BJ (cell line): Measurements from ENCODE around the gene RABL6. TPM values are rescaled to one million over a fixed set of nuclear protein-coding genes. Genes with fewer than 3 reads are reported as not detected.
"Not testable (repeated sequence)": the region's sequence is repeated elsewhere in the genome, so short reads cannot be mapped to it uniquely, and the experiment has no call there.

Experiments
- CTCF ChIA-PET: fragments of 350-600 bp; formaldehyde crosslinking; extraction: SDS; loops from one replicate; lab custom pipeline; 2021; ENCODE audit warnings: antibody characterized with exemption, inconsistent platforms; lab: Yijun Ruan, JAX
- POLR2A ChIA-PET: fragments of 300-600 bp; sonication (Branson Sonifier 250); formaldehyde crosslinking; extraction: SDS; loops from one replicate; lab custom pipeline; 2021; ENCODE audit warnings: antibody characterized with exemption; lab: Charles Lee
- DNase-seq: peaks from one replicate; pipeline ENCODE4 v3.0.0-alpha.2; 2011; ENCODE audit warnings: low read depth
- H3K27me3 ChIP-seq: 2 replicates; pipeline ENCODE4 v1.6.0; 2011; ENCODE audit warnings: low read length; ENCODE audit not compliant: control insufficient read depth, insufficient read depth
- H3K36me3 ChIP-seq: 2 replicates; pipeline ENCODE4 v1.5.1; 2011; ENCODE audit warnings: low read length; ENCODE audit not compliant: control insufficient read depth, insufficient read depth
- H3K4me3 ChIP-seq: 2 replicates; pipeline ENCODE4 v1.5.1; 2011; ENCODE audit warnings: low read depth, mild to moderate bottlenecking, control low read depth, low read length
- CTCF ChIP-seq: IDR thresholded peaks from 2 replicates; pipeline ENCODE4 v1.5.1; 2011; ENCODE audit warnings: low read depth, mild to moderate bottlenecking, control low read depth, inconsistent platforms, low read length, moderate library complexity; ENCODE audit not compliant: insufficient read depth
- polyA plus RNA-seq: library from polyadenylated mRNA; depleted of rRNA; stranded (reverse); fragments of >200 nt; gene quantifications from 2 replicates; pipeline ENCODE4 v1.2.3, GENCODE V29; 2011

Gene RABL6
- polyA plus RNA-seq, 1 experiment: 60.2 TPM

- H3K4me3 ChIP-seq: no peak overlapping the region
- peaks cover 37% of the 10 kb centered on the region for H3K36me3 ChIP-seq
- H3K27me3 ChIP-seq: no peaks in the 10 kb centered on the region
- no peak for DNase-seq
- ChIA-PET POLR2A (no interaction called here), CTCF (interaction anchor here (1.0 to 1.2 kb wide), 2 partner anchors 12 to 203 kb away, joined by 3 to 5 read pairs; no protein-coding TSS in a partner anchor)
- no peak for TF ChIP-seq CTCF
These were observed 24.0 kb downstream of the RABL6 start for GRCh38 chr9:136831720-136832104.

- no peak overlapping the region for H3K4me3 ChIP-seq
- peaks cover 31% of the 10 kb centered on the region for H3K36me3 ChIP-seq
- ChIA-PET CTCF (interaction anchor here (1.2 kb wide), 1 partner anchor 11 kb away, joined by 5 read pairs; no protein-coding TSS in a partner anchor), POLR2A (no interaction called here)
- H3K27me3 ChIP-seq: no peaks in the 10 kb centered on the region
- TF ChIP-seq CTCF: no peak
- no peak for DNase-seq
These were observed 24.8 kb downstream of the RABL6 start for GRCh38 chr9:136832581-136832980.

GRCh38 chr9:136833381-136834048 lies 25.8 kb downstream of the RABL6 start:
- H3K4me3 ChIP-seq, DNase-seq, H3K27me3 ChIP-seq: not testable (repeated sequence)
- POLR2A ChIA-PET: interaction anchor here (0.5 kb wide), 1 partner anchor 11 kb away, joined by 6 read pairs; no protein-coding TSS in a partner anchor
- H3K36me3 ChIP-seq: peaks cover 25% of the 10 kb centered on the region
- CTCF ChIA-PET: interaction anchor here (0.6 to 2.3 kb wide), 2 partner anchors 9 to 27 kb away, joined by 4 to 8 read pairs; partner anchors contain the start of gene AJM1

- Histone ChIP-seq H3K27me3 (no peaks in the 10 kb centered on the region), H3K36me3 (peaks cover 26% of the 10 kb centered on the region), H3K4me3 (no peak overlapping the region)
- no peak for DNase-seq
- TF ChIP-seq CTCF: no peak
- ChIA-PET POLR2A (no interaction called here), CTCF (interaction anchor here (1.1 to 2.3 kb wide), 2 partner anchors 7 to 194 kb away, joined by 3 to 8 read pairs; partner anchors contain the start of gene AJM1)
These were observed 27.6 kb downstream of the RABL6 start for GRCh38 chr9:136835162-136835931.

- POLR2A ChIA-PET: no interaction called here
- CTCF ChIA-PET: interaction anchor here (1.1 kb wide), 1 partner anchor 193 kb away, joined by 3 read pairs; no protein-coding TSS in a partner anchor
- no peak for TF ChIP-seq CTCF
- no peak for DNase-seq
- Histone ChIP-seq H3K36me3 (peaks cover 22% of the 10 kb centered on the region), H3K4me3 (no peak overlapping the region), H3K27me3 (no peaks in the 10 kb centered on the region)
These were observed 28.5 kb downstream of the RABL6 start for GRCh38 chr9:136835932-136836904.
